ENCODE data around the gene FAM217A.

- TF ChIP-seq CTCF (IDR thresholded peaks at IDR 0.05) (no peak), POLR2A (IDR thresholded peaks at IDR 0.05) (no peak)
Observed at GRCh38 chr6:4114123-4114522, 35.2 kb upstream of the FAM217A start.

All from testis (tissue), 2 donors.